HL-60 (cell line): ENCODE data around the gene CNFN.

Source experiments
- CTCF ChIP-seq: IDR thresholded peaks from one replicate; pipeline ENCODE4 v1.5.1; 2011; ENCODE audit warnings: low read length, control low read depth, inconsistent platforms; ENCODE audit not compliant: insufficient read depth
- GABPA ChIP-seq: IDR thresholded peaks from 2 replicates; pipeline ENCODE4 v1.6.1; 2012; ENCODE audit warnings: low read depth
- POLR2AphosphoS5 ChIP-seq: IDR thresholded peaks from 2 replicates; pipeline ENCODE4 v1.6.1; 2012; ENCODE audit warnings: low read depth

DNA sequence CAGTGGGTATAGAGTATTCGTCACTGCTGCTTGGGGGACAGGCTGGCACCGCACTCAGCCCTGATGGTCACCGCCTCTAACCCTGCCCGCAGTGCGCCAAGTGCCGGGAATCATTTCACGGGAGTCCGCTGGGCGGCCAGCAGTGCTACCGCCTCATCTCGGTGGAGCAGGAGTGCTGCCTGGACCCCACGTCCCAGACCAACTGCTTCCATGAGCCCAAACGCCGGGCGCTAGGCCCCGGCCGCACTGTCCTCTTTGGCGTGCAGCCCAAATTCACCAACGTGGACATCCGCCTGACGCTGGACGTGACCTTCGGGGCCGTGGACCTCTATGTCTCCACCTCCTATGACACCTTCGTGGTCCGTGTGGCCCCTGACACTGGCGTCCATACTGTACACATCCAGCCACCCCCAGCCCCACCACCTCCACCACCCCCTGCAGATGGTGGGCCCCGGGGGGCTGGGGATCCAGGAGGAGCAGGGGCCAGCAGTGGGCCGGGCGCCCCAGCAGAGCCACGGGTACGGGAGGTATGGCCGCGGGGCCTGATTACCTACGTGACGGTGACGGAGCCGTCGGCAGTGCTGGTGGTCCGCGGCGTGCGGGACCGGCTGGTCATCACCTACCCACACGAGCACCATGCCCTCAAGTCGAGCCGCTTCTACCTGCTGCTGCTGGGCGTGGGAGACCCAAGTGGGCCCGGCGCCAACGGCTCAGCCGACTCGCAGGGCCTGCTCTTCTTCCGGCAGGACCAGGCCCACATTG is 14.5 kb downstream of the CNFN start:
- no peak for TF ChIP-seq CTCF
- TF ChIP-seq POLR2AphosphoS5, result no peak
- TF ChIP-seq GABPA, result no peak
